Measurements from ENCODE around the gene MYO5B. TPM values are rescaled to one million over a fixed set of nuclear protein-coding genes. Genes with fewer than 3 reads are reported as not detected.

Gene MYO5B
- total RNA-seq, 1 donor from 2014 or later, result 1.5 TPM

DNA sequence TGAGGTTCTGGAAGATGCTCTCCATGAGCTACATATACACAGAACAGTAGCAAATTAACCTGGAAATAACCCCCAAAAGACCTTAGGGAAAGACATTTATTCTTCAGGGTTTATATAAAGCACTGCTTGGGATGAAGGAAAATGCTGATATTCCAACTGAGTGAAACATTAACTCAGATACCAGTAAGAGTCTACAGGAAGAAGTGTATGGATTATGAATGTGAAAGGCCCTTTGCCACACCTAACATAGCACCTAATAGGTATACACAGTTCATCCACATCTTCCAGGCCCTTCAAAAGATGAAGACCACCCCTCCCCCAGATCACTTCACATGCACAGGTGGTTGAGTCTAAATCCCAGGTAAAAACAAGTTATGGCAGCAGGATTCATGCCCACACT is 50.4 kb downstream of the MYO5B start:
- H3K36me3 Mint-ChIP-seq (ENCODE audit: low read depth, unreplicated experiment), result no peaks in the 10 kb centered on the region
- no peak overlapping the region for H3K4me3 Mint-ChIP-seq (ENCODE audit: unreplicated experiment)
- no peak overlapping the region for H3K27ac Mint-ChIP-seq (ENCODE audit: unreplicated experiment)
- no peaks in the 10 kb centered on the region for H3K9me3 Mint-ChIP-seq (ENCODE audit: unreplicated experiment)
- H3K4me1 Mint-ChIP-seq (ENCODE audit: unreplicated experiment), result no peaks in the 10 kb centered on the region
- DNase-seq (ENCODE audit: low spot score), result no peak
- TF ChIP-seq, protein P1, sequence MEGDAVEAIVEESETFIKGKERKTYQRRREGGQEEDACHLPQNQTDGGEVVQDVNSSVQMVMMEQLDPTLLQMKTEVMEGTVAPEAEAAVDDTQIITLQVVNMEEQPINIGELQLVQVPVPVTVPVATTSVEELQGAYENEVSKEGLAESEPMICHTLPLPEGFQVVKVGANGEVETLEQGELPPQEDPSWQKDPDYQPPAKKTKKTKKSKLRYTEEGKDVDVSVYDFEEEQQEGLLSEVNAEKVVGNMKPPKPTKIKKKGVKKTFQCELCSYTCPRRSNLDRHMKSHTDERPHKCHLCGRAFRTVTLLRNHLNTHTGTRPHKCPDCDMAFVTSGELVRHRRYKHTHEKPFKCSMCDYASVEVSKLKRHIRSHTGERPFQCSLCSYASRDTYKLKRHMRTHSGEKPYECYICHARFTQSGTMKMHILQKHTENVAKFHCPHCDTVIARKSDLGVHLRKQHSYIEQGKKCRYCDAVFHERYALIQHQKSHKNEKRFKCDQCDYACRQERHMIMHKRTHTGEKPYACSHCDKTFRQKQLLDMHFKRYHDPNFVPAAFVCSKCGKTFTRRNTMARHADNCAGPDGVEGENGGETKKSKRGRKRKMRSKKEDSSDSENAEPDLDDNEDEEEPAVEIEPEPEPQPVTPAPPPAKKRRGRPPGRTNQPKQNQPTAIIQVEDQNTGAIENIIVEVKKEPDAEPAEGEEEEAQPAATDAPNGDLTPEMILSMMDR (IDR thresholded peaks at IDR 0.05; ENCODE audit: unreplicated experiment), result no peak
- peaks cover 2% of the 10 kb centered on the region for H3K27me3 Mint-ChIP-seq (ENCODE audit: unreplicated experiment)

DNA sequence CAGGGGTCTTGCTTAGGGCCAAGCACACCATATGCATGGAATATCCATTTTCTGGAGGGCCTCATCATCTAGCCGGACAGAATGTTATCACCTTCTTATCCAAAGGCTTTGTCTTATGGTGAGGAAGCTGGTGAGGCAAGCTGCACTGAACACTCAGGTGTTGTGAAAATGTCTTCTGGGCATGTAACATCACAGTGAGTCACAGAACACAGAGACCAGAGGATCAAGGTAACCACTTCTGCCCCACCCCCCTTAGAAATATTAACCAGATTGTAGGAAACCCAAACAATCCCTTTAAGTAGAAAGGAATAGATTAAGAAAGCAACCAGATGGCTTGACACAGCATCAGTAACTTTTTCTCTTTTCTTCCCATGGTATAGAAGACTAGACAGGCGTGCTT is 51.1 kb downstream of the MYO5B start:
- no peaks in the 10 kb centered on the region for H3K9me3 Mint-ChIP-seq (ENCODE audit: unreplicated experiment)
- H3K27ac Mint-ChIP-seq (ENCODE audit: unreplicated experiment), result no peak overlapping the region
- TF ChIP-seq, protein P1 (IDR thresholded peaks at IDR 0.05; ENCODE audit: unreplicated experiment), result no peak
- H3K36me3 Mint-ChIP-seq (ENCODE audit: low read depth, unreplicated experiment), result no peaks in the 10 kb centered on the region
- no peak for DNase-seq (ENCODE audit: low spot score)
- H3K27me3 Mint-ChIP-seq (ENCODE audit: unreplicated experiment), result peaks cover 2% of the 10 kb centered on the region
- H3K4me3 Mint-ChIP-seq (ENCODE audit: unreplicated experiment), result no peak overlapping the region
- no peaks in the 10 kb centered on the region for H3K4me1 Mint-ChIP-seq (ENCODE audit: unreplicated experiment)

DNA sequence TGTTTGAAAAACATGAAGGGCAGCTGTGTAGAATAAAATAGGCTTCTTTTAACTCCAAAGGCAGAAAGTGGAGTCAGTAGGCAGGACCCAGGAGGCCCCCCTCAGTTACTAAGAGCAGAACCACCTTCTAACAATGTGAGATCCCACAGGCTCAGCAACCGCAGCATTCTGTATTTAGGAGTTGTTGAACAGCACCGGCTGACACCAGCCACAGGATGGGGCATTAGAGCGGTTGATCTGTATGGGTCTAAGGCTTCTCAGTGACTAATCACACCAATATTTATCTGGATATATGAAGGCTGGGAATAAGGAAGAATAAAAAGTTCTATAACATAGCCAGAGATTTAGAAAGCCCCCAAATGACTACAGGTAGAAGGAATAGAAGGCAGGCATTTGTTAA is 51.7 kb downstream of the MYO5B start:
- Mint-ChIP-seq H3K36me3 (ENCODE audit: low read depth, unreplicated experiment) (no peaks in the 10 kb centered on the region), H3K4me3 (ENCODE audit: unreplicated experiment) (no peak overlapping the region), H3K27ac (ENCODE audit: unreplicated experiment) (no peak overlapping the region), H3K4me1 (ENCODE audit: unreplicated experiment) (peaks cover 1% of the 10 kb centered on the region), H3K27me3 (ENCODE audit: unreplicated experiment) (peaks cover 2% of the 10 kb centered on the region), H3K9me3 (ENCODE audit: unreplicated experiment) (no peaks in the 10 kb centered on the region)
- TF ChIP-seq, protein P1 (IDR thresholded peaks at IDR 0.05; ENCODE audit: unreplicated experiment), result no peak
- no peak for DNase-seq (ENCODE audit: low spot score)

DNA sequence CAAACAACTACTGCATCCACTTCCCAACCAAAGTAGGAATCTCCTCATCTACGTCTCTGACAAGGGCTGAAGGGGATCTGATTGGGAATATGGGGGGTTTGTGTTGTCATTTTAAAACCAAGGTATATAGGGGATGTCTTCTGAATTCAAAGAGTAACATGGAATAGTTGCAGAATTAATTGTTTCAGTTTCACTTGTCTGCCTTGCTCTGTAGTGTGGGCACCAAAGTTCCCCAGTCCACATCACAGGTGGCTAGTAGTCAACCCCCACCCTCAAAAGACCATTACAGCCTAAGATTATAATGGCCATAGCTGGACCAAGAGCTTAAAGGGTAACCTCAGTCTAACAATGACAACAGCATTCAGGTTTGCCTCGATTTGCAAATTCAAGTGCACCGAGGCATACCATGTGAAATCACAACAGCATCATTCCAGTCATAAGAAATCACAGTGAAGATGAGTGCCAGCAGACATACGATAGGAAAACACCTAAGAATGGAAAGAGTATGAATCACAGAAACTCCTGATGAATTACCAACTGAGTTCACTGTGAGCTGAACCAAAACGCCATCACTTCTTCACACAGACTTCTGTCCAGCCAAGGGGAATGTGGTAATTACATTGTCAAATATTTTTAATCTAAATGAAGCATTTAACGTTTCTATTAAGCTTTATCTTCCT is 52.4 kb downstream of the MYO5B start:
- Mint-ChIP-seq H3K36me3 (ENCODE audit: low read depth, unreplicated experiment) (no peaks in the 10 kb centered on the region), H3K4me3 (ENCODE audit: unreplicated experiment) (no peak overlapping the region), H3K4me1 (ENCODE audit: unreplicated experiment) (peaks cover 5% of the 10 kb centered on the region), H3K9me3 (ENCODE audit: unreplicated experiment) (no peaks in the 10 kb centered on the region), H3K27ac (ENCODE audit: unreplicated experiment) (no peak overlapping the region), H3K27me3 (ENCODE audit: unreplicated experiment) (peaks cover 1% of the 10 kb centered on the region)
- TF ChIP-seq, protein P1 (IDR thresholded peaks at IDR 0.05; ENCODE audit: unreplicated experiment), result no peak
- DNase-seq (ENCODE audit: low spot score), result no peak

DNA sequence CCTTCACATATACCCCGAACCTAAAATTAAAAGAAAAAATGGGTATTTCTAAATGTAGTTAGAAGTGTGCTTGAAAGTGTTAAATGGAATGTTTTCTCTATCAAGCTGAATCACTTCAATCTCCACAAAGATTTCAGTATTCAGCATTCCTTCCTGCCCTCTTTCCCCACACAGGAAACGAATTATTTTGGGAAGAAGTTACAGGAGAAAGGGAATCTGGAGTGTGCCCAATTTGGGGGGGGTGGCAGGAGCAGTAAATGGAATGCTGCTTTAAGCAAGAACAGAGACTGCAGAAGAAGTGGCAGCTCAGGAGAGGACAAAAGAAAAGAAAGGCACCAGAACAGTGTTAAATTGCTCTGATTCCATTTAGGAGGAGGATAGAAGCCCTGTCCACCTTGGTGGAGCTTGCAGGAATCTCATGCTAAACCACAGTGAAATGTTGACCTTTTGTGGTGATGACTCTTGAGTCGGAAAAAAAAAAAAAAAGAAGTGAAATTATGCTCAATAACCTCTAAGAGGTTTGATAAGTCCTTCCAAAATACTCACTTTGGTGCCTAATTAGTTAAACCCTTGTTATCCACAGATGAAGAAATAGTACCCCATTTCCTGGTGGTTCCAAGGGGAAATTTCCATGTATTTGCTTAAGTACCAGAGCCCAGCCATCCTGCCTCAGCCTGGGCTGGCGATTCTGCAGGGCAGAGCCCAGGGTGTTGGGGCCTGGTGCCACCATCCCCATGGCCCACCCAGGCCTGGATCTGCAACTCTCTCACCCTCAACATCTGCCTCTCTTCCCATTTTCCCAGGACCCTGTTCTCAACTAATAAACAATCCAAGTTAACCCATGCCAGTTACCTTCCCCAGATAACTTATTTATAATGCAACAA is 56.5 kb downstream of the MYO5B start:
- Mint-ChIP-seq H3K27me3 (ENCODE audit: unreplicated experiment) (peaks cover 1% of the 10 kb centered on the region), H3K4me1 (ENCODE audit: unreplicated experiment) (peaks cover 5% of the 10 kb centered on the region), H3K36me3 (ENCODE audit: low read depth, unreplicated experiment) (no peaks in the 10 kb centered on the region), H3K9me3 (ENCODE audit: unreplicated experiment) (no peaks in the 10 kb centered on the region), H3K27ac (ENCODE audit: unreplicated experiment) (no peak overlapping the region), H3K4me3 (ENCODE audit: unreplicated experiment) (no peak overlapping the region)
- TF ChIP-seq, protein P1 (IDR thresholded peaks at IDR 0.05; ENCODE audit: unreplicated experiment), result no peak
- no peak for DNase-seq (ENCODE audit: low spot score)
